ENCODE measurements around the gene CAMK2B.

CAMK2B gene

DNA sequence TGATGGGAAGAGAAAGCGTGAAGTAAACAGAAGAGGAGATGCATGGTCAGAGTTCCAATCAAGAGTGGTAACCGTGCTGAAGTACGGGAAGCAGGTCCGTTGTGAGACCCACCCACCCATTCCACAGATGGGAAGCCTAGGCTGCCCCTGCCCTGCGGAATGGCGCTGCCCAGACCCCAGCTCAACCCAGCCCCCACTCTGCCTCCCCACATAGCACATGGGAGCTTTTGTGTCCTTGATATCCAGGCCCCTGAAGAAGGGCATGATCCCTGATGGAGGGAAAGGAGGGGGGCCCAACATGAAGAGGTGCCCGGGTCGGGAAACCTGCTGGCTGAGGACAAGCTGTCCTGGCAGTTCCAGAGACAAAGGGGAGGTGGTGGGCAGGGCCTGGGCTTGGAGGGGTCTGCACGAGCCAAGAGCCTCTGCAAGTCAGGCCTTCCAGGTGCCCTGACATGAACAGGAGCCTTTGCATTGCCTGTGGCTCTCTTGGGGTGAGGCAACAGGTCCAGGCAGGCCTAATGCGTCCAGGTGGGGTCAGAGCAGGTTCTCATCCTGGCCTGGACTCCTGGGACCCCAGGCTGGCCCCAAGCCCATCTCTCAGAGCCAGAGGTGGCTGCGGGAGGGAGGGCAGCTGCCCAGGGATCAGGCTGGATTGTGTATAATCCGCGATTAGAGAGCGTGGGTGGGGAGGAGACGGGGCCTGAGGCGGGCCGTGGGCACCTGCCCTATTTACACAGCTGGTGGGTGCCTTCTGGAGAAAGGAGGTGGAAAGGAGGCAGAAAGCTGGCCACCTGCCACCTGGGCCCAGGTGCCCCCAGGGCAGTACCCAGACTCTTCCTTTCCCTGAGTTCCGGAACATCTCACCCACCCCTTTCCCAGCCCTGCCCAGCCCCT, 101.1 kb downstream of the CAMK2B start:
- Histone ChIP-seq H3K27ac (ENCODE audit: low read depth, low read length, poor library complexity, severe bottlenecking) (no peak overlapping the region), H3K79me2 (ENCODE audit: insufficient read depth, low read length) (no peaks in the 10 kb centered on the region), H2AFZ (ENCODE audit: low read length) (no peak overlapping the region), H3K4me3 (ENCODE audit: low read depth, low read length, poor library complexity, severe bottlenecking) (no peak overlapping the region), H3K36me3 (ENCODE audit: insufficient read depth, low read length) (no peaks in the 10 kb centered on the region), H3K4me1 (ENCODE audit: insufficient read depth, low read length, severe bottlenecking) (peaks cover 12% of the 10 kb centered on the region), H3K4me2 (ENCODE audit: low read length) (no peak overlapping the region), H3K27me3 (ENCODE audit: insufficient read depth, low read length) (peaks cover 24% of the 10 kb centered on the region), H3K9ac (ENCODE audit: low read length) (no peak overlapping the region), H4K20me1 (ENCODE audit: insufficient read depth, low read length) (no peaks in the 10 kb centered on the region), H3K9me2 (ENCODE audit: low read depth, low read length) (no peaks in the 10 kb centered on the region), H3F3A (ENCODE audit: insufficient read depth, low read length) (no peaks in the 10 kb centered on the region), H3K9me3 (ENCODE audit: low read length) (no peaks in the 10 kb centered on the region)
- TF ChIP-seq, protein P1, sequence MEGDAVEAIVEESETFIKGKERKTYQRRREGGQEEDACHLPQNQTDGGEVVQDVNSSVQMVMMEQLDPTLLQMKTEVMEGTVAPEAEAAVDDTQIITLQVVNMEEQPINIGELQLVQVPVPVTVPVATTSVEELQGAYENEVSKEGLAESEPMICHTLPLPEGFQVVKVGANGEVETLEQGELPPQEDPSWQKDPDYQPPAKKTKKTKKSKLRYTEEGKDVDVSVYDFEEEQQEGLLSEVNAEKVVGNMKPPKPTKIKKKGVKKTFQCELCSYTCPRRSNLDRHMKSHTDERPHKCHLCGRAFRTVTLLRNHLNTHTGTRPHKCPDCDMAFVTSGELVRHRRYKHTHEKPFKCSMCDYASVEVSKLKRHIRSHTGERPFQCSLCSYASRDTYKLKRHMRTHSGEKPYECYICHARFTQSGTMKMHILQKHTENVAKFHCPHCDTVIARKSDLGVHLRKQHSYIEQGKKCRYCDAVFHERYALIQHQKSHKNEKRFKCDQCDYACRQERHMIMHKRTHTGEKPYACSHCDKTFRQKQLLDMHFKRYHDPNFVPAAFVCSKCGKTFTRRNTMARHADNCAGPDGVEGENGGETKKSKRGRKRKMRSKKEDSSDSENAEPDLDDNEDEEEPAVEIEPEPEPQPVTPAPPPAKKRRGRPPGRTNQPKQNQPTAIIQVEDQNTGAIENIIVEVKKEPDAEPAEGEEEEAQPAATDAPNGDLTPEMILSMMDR (IDR thresholded peaks at IDR 0.05; ENCODE audit: low read length): no peak
- no peak for TF ChIP-seq EZH2 (IDR thresholded peaks at IDR 0.05; ENCODE audit: borderline replicate concordance, low read length)

DNA sequence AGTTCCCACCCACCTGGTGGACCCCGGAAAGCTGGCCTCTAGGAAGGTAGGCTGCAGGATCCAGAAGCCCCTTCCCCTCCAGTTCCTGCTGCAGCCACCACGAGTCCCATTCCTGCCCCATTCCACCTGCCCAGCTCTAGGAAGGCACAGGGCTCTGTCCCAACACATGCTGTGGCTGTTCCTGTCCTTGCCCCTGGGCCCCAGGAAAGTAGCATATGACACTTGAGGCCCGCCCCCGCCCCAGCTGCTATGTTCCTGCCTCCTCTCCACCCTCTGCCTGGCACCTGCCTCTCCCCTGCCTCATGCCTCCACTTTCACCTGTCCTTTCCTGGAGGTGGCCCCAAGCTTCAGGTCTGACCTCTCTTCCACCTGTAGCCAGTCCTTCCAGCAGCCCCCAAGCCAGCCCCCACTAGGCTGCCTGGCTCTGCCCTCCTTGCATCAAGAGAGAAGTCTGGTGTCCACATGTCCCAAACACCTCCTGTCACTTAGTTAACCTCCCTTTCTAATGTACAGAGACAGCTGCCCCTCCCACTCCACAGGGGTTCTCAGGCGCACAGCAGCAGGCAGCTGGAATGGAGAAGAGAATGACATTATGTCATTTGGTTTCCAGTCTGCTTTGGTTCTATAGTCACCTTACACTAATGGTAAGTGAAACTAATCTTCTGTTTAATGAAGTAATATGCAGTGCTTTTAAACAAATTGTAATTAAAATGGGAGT, 101.9 kb downstream of the CAMK2B start:
- no peaks in the 10 kb centered on the region for H4K20me1 ChIP-seq (ENCODE audit: insufficient read depth, low read length)

DNA sequence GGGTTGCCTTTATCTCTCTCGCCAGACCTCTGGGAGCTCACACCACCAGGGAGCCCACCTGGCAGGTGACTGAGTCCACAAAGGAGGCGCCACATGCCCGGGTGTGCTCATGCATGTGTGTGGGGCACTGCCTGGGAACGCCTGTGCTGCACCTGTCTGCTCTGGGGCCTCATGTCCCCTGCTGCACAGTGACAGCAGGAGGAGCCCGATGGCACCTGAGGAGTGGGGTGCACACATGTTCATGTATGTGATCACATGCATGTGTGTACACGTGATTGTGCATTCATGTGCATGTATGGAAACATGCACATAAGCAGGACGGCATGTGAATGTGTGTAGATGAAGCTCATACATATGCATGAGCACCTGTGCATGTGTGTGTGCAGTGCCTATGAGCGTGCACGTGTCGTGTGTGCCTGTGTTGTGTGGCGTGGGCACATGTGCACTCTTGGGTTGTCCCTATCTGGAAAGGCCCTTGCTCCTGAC, 102.6 kb downstream of the CAMK2B start:
- Histone ChIP-seq H3K27me3 (ENCODE audit: insufficient read depth, low read length) (peaks cover 24% of the 10 kb centered on the region), H4K20me1 (ENCODE audit: insufficient read depth, low read length) (no peaks in the 10 kb centered on the region), H3K4me1 (ENCODE audit: insufficient read depth, low read length, severe bottlenecking) (peaks cover 12% of the 10 kb centered on the region), H3K36me3 (ENCODE audit: insufficient read depth, low read length) (no peaks in the 10 kb centered on the region), H3K4me3 (ENCODE audit: low read depth, low read length, poor library complexity, severe bottlenecking) (no peak overlapping the region), H3K4me2 (ENCODE audit: low read length) (no peak overlapping the region), H3K9ac (ENCODE audit: low read length) (no peak overlapping the region), H3K9me3 (ENCODE audit: low read length) (no peaks in the 10 kb centered on the region), H3F3A (ENCODE audit: insufficient read depth, low read length) (no peaks in the 10 kb centered on the region), H3K79me2 (ENCODE audit: insufficient read depth, low read length) (no peaks in the 10 kb centered on the region), H3K9me2 (ENCODE audit: low read depth, low read length) (no peaks in the 10 kb centered on the region), H2AFZ (ENCODE audit: low read length) (no peak overlapping the region), H3K27ac (ENCODE audit: low read depth, low read length, poor library complexity, severe bottlenecking) (no peak overlapping the region)
- no peak for TF ChIP-seq EZH2 (IDR thresholded peaks at IDR 0.05; ENCODE audit: borderline replicate concordance, low read length)
- TF ChIP-seq, protein P1 (IDR thresholded peaks at IDR 0.05; ENCODE audit: low read length): no peak

More for the DNA sequence above, 101.9 kb downstream of the CAMK2B start:
- H3K4me1 ChIP-seq (ENCODE audit: insufficient read depth, low read length, severe bottlenecking): peaks cover 12% of the 10 kb centered on the region
- no peaks in the 10 kb centered on the region for H3F3A ChIP-seq (ENCODE audit: insufficient read depth, low read length)
- no peak overlapping the region for H3K4me2 ChIP-seq (ENCODE audit: low read length)
- no peaks in the 10 kb centered on the region for H3K36me3 ChIP-seq (ENCODE audit: insufficient read depth, low read length)
- no peaks in the 10 kb centered on the region for H3K79me2 ChIP-seq (ENCODE audit: insufficient read depth, low read length)
- no peak overlapping the region for H3K4me3 ChIP-seq (ENCODE audit: low read depth, low read length, poor library complexity, severe bottlenecking)
- no peak overlapping the region for H3K9ac ChIP-seq (ENCODE audit: low read length)
- TF ChIP-seq, protein P1 (IDR thresholded peaks at IDR 0.05; ENCODE audit: low read length): no peak
- TF ChIP-seq EZH2 (IDR thresholded peaks at IDR 0.05; ENCODE audit: borderline replicate concordance, low read length): no peak
- H3K27ac ChIP-seq (ENCODE audit: low read depth, low read length, poor library complexity, severe bottlenecking): no peak overlapping the region
- no peaks in the 10 kb centered on the region for H3K9me2 ChIP-seq (ENCODE audit: low read depth, low read length)
- H3K27me3 ChIP-seq (ENCODE audit: insufficient read depth, low read length): peaks cover 24% of the 10 kb centered on the region
- H2AFZ ChIP-seq (ENCODE audit: low read length): no peak overlapping the region
- H3K9me3 ChIP-seq (ENCODE audit: low read length): no peaks in the 10 kb centered on the region
